ENCODE measurements around the gene UQCC2.

- TF ChIP-seq EP300 (IDR thresholded peaks at IDR 0.05) (no peak), CTCF (IDR thresholded peaks at IDR 0.05) (no peak)
Observed at GRCh38 chr6:33694977-33695376, 16.5 kb downstream of the UQCC2 start.
